ENCODE measurements around the gene WDHD1.
"Not testable (repeated sequence)": the region's sequence is repeated elsewhere in the genome, so short reads cannot be mapped to it uniquely, and the experiment has no call there.

WDHD1 gene, protein sequence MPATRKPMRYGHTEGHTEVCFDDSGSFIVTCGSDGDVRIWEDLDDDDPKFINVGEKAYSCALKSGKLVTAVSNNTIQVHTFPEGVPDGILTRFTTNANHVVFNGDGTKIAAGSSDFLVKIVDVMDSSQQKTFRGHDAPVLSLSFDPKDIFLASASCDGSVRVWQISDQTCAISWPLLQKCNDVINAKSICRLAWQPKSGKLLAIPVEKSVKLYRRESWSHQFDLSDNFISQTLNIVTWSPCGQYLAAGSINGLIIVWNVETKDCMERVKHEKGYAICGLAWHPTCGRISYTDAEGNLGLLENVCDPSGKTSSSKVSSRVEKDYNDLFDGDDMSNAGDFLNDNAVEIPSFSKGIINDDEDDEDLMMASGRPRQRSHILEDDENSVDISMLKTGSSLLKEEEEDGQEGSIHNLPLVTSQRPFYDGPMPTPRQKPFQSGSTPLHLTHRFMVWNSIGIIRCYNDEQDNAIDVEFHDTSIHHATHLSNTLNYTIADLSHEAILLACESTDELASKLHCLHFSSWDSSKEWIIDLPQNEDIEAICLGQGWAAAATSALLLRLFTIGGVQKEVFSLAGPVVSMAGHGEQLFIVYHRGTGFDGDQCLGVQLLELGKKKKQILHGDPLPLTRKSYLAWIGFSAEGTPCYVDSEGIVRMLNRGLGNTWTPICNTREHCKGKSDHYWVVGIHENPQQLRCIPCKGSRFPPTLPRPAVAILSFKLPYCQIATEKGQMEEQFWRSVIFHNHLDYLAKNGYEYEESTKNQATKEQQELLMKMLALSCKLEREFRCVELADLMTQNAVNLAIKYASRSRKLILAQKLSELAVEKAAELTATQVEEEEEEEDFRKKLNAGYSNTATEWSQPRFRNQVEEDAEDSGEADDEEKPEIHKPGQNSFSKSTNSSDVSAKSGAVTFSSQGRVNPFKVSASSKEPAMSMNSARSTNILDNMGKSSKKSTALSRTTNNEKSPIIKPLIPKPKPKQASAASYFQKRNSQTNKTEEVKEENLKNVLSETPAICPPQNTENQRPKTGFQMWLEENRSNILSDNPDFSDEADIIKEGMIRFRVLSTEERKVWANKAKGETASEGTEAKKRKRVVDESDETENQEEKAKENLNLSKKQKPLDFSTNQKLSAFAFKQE

DNA sequence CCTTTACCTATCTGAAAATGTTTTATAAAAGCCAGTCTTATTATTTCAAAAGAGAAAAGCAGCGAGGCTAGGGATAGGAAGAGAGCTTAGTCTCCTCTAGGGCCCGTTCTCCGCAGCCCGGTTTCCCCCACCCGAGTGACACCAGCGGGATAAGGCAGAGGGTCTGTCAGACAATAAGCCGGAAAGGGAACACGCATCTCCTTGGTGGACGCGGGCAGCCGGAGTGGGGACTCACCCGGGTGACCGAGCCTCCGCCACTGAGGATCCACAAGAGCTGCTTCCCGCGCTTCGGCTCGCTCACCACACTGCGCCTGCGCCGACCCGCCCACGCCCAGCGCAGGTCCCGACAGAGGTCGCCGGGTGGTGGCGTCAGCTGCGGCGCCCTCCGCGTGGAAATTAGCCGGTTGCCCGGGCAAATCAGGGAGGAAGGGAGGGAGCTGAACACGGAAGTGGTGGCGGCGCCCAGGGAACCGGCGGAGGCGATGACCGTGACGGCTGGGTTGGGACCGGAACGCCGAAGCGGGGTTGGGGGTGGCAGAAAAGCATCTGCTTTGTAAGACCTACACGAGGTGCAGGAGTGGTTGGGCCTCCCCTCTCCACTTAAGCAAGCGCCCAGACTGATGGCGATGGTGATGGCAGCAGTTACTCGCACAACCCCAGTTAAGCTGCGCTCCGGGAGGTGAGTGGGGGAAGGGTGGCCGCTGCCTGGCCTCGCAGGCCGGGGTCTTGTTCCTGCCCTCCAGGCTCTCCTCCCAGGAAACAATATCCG is at the start of gene WDHD1, which contains the start of gene SOCS4:
Gene WDHD1, minus strand, starts transcription at position 307 of the 769 bp plus-strand sequence. CDS start 312 bp downstream, outside the sequence.
Gene SOCS4, plus strand, starts transcription at position 444 of the 769 bp plus-strand sequence. CDS start 15,806 bp downstream, outside the sequence.
- DNase-seq (ENCODE audit: low read depth in 2 of 2), result peak; percentile 96 to 98

DNA sequence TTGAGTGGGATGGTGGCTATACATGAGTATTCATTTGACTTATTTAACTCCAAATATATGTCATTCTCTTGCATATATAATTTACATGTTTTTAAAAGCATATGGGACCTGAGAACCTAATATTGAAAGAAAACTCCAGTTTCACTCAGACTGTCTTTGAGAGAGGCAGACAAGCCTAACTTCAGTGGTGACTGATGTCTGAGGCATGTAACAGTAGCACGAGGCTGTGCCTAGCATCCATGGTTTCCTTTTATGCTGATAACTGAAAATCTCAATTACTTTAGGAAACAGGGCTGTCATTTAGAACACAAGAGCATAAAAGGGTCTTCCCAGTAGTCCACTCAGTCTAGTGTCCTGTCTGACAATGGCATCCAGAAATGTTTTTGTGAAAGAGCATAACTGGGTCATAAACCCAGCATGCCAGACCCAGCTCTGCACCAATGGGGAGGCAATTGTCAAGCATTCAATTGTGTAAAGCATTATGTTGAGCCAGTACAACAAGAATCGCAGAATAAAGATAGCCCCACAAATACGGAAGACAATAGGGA is 48.8 kb upstream of the WDHD1 start:
- DNase-seq (ENCODE audit: low read depth in 2 of 2), result no peak

DNA sequence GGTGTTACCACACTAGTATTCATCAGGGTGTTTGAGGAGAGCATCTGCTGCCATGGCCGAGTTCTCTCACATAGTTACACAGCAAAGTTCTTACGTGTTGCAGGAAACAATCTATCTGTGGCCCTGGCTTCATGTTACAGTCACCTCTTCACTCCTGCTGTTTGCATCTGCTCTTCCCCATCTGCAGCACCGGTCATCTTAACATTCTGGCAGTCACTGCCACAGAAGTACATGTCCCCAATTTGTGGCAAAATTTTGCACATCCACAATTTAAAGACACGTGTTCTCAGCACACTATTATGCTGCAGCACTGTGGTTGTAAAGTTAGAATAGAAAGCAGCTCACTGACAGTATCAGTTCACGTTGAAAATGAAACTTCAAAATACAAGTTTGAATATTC is 47.8 kb upstream of the WDHD1 start:
- no peak for DNase-seq (ENCODE audit: low read depth in 2 of 2)

- DNase-seq (ENCODE audit: low read depth in 2 of 2), result no peak
Measured at GRCh38 chr14:55073856-55074255, 47.0 kb upstream of the WDHD1 start.

DNA sequence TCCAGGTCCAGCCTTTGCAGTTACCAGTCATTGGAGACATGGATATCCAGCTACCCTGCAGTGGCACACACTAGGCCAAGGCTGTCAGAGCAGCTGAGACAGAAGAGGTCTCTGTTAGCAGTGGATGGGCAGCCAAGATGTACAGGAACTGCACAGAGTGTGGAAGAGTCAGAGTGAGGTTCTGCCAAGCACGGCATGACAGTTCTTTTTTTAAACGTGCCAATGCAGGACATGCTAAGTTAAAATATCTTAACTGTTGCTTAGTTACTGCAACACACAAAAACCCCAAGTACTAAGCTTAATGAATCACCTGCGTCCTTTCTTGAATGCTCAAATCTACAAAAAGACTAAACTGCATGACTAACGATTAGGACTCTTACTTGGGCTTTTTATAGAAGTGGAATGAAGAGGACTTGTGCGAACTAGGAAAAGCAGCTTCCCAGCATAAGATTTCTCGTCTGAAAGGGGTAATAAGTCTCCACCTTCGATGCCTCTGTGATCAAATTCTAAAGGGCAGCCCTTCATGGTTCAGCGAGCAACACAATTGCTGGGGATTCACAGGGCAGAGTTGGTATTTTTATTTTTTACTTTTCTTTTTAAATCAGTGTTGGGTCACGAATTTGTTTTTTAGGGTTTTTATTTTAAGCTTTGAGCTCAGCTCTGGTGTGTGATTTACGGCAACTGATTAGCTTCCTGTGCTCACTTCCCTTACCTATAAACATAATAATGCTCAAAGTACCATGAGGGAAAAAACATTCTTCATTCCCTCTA is 45.2 kb upstream of the WDHD1 start:
- no peak for DNase-seq (ENCODE audit: low read depth in 2 of 2)

- no peak for DNase-seq (ENCODE audit: low read depth in 2 of 2)
Measured at GRCh38 chr14:55070981-55071411, 44.1 kb upstream of the WDHD1 start.

DNA sequence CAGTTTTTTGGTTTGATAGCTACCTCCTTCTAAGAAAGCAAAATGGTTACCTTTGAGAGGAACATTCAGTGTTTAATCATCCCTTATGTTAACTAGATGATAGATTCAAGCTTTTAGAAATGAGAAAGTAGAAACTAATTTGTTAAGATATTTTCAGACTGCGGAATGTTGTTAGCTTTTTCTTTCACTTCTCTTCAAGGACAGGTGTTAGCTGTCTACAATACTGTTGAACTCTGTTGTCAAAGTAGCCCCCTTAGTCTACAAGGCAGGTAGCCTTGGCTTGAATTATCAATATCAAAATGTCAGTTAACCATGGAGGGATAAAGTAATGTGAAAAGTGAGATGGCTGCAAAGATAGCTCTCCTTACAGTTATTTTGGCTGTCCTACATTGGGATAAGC is 39.3 kb upstream of the WDHD1 start:
- DNase-seq (ENCODE audit: low read depth in 2 of 2), result no peak

- no peak for DNase-seq (ENCODE audit: low read depth in 2 of 2)
Measured at GRCh38 chr14:55065411-55065810, 38.5 kb upstream of the WDHD1 start.

- not testable (repeated sequence) for DNase-seq (ENCODE audit: low read depth in 2 of 2)
Measured at GRCh38 chr14:55064896-55065295, 38.0 kb upstream of the WDHD1 start.

DNA sequence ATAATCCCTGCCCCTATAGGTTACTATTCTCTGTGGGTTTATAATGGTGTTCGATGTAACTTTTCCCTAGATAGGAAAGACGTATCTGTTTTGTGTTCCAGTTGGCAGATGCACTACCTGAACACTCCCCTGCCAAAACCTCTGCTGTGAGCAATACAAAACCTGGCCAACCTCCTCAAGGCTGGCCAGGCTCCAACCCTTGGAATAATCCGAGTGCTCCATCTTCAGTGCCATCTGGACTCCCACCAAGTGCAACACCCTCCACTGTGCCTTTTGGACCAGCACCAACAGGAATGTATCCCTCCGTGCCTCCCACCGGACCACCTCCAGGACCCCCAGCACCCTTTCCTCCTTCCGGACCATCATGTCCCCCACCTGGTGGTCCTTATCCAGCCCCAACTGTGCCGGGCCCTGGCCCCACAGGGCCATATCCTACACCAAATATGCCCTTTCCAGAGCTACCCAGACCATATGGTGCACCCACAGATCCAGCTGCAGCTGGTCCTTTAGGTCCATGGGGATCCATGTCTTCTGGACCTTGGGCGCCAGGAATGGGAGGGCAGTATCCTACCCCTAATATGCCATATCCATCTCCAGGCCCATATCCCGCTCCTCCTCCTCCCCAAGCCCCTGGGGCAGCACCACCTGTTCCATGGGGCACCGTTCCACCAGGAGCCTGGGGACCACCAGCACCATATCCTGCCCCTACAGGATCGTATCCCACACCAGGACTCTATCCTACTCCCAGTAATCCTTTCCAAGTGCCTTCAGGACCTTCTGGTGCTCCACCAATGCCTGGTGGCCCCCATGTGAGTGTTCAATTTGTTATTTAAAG is 35.8 kb upstream of the WDHD1 start:
- no peak for DNase-seq (ENCODE audit: low read depth in 2 of 2)

DNA sequence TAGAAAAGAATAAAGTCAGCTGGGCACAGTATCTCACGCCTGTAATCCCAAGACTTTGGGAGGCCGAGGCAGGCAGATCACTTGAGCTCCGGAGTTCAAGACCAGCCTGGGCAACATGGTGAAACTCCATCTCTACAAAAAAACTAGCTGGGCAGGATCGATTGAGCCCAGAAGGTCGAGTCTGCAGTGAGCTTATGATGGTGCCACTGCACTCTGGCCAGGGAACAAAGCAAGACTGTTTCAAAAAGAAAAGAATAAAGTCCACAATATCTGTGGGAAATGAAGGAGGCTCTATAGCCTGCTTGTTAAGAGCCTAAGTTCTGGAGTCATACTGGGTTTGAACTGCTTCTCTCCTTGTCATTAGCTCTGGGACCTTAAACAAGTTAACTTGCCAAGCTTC is 32.4 kb upstream of the WDHD1 start:
- no peak for DNase-seq (ENCODE audit: low read depth in 2 of 2)

DNA sequence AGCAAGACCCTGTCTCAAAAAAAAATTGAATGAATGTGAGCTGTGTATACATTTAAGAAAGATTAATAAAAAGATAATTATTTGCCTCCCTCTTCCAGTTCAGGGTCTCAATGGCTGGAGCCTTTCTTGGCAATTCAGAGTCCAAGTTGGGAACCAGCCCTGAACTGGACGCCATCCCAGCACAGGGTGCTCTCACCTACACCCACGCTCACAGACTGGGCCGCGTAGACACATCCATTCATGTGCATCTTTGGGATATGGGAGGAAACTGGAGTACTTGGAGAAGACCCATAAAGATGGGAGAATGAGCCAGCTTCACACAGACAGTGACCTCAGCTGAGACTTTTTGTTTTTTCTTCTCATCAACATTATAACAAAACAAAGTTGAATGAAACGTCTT is 31.0 kb upstream of the WDHD1 start:
- DNase-seq (ENCODE audit: low read depth in 2 of 2), result no peak

GRCh38 chr14:55054098-55054497 is 27.2 kb upstream of the WDHD1 start:
- no peak for DNase-seq (ENCODE audit: low read depth in 2 of 2)

DNA sequence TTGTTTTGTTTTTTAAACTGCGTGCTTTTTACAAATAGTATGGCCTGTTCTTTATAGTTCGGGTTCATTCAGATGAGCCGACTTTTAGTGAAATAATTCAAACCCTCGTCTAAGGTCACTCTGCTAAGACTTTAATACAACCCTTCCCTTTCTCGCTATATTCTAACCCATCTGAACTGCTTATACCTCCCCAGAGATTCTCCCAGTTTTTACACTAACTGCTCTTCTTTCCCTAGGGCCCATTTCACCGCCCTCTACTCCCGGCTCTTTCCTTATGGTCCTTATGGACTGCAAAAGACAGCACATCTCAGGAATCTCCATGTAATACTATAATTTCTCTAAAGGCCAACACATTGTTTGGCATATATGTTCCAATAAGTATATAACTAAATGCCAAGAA is 26.6 kb upstream of the WDHD1 start:
- DNase-seq (ENCODE audit: low read depth in 2 of 2), result no peak

- DNase-seq (ENCODE audit: low read depth in 2 of 2), result no peak
Measured at GRCh38 chr14:55053018-55053417, 26.1 kb upstream of the WDHD1 start.

DNA sequence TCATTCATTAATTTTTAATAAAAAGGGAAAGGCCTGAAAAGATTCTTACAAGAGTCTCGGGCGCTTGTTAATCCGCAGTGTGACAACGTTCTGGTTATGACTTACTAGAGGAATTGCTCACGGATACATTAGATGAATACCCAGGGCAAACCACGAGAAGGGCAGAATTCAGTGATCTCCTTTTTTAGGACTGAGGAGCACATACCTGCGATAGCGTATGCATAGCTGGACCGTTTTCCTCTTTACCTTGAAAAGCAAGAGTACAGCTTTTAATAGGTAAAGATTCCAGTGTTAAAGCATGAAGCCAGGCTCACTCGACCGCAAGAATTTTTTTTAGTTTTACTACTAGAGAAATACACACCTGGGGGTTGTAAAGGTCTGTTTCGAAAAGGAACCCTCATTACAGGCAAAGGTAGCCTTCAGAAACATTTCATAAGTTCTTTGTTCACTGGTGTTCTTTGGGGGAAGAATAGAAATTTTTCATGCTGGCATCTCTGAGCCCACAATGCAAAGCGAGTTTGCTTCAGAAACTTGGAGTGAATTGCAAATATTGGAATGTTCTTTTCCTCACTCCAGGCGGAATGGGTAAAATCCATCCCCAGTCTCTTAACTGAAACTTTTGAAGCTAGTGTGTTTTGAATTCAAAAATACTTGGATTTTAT is 25.5 kb upstream of the WDHD1 start:
- DNase-seq (ENCODE audit: low read depth in 2 of 2), result no peak

GRCh38 chr14:55051423-55052268 is 24.7 kb upstream of the WDHD1 start, which contains the start of gene MAPK1IP1L:
Gene MAPK1IP1L, plus strand, starts transcription at chr14:55051647. Its CDS starts 10,037 bp downstream, at chr14:55061684.
- DNase-seq (ENCODE audit: low read depth in 2 of 2), result peak; percentile 78 to 87

- DNase-seq (ENCODE audit: low read depth in 2 of 2), result no peak
Measured at GRCh38 chr14:55051165-55051422, 24.2 kb upstream of the WDHD1 start.
